Stimulated activated CD4-positive, alpha-beta T cell treated with anti-CD3 and anti-CD28 coated beads, Interleukin-4, amount 100 ng/mL, for 48 hours (primary cell): ENCODE measurements around the gene VAV2.
A peak's percentile ranks its signal among the peaks of the same experiment; 100 is the strongest.

Source experiments
- DNase-seq, 2 donors: peaks; one replicate each; pipeline ENCODE4 v3.0.0-alpha.2; 2020; ENCODE audit warnings: low read depth in 2 of 2

Gene VAV2

GRCh38 chr9:133875131-133875530 is 117.0 kb downstream of the VAV2 start:
- DNase-seq = no peak

- DNase-seq = no peak
Measured at GRCh38 chr9:133874659-133875058, 117.5 kb downstream of the VAV2 start.

- no peak for DNase-seq
Measured at GRCh38 chr9:133874060-133874657, 118.0 kb downstream of the VAV2 start.

- no peak for DNase-seq
Measured at GRCh38 chr9:133873461-133873891, 118.6 kb downstream of the VAV2 start.

GRCh38 chr9:133873009-133873408 is 119.1 kb downstream of the VAV2 start:
- DNase-seq = no peak

- no peak for DNase-seq
Measured at GRCh38 chr9:133870598-133871595, 121.2 kb downstream of the VAV2 start.

- DNase-seq = peak in 1 of 2 donors; percentile 11
Measured at GRCh38 chr9:133869674-133870405, 122.3 kb downstream of the VAV2 start.

- DNase-seq = no peak
Measured at GRCh38 chr9:133868203-133868602, 123.9 kb downstream of the VAV2 start.

GRCh38 chr9:133866946-133867345 is 125.2 kb downstream of the VAV2 start:
- DNase-seq = no peak

- no peak for DNase-seq
Measured at GRCh38 chr9:133864011-133864410, 128.1 kb downstream of the VAV2 start.

- DNase-seq = no peak
Measured at GRCh38 chr9:133863257-133863592, 128.9 kb downstream of the VAV2 start.

- no peak for DNase-seq
Measured at GRCh38 chr9:133862585-133863256, 129.4 kb downstream of the VAV2 start.

- no peak for DNase-seq
Measured at GRCh38 chr9:133861692-133862091, 130.4 kb downstream of the VAV2 start.

GRCh38 chr9:133861086-133861485 is 131.0 kb downstream of the VAV2 start:
- DNase-seq = no peak

- DNase-seq = no peak
Measured at GRCh38 chr9:133858771-133859170, 133.4 kb downstream of the VAV2 start.

- DNase-seq = no peak
Measured at GRCh38 chr9:133857639-133858038, 134.5 kb downstream of the VAV2 start.

- no peak for DNase-seq
Measured at GRCh38 chr9:133856798-133857197, 135.3 kb downstream of the VAV2 start.

GRCh38 chr9:133855802-133856521 is 136.2 kb downstream of the VAV2 start:
- DNase-seq = no peak

GRCh38 chr9:133855371-133855770 is 136.8 kb downstream of the VAV2 start:
- DNase-seq = no peak

- DNase-seq = no peak
Measured at GRCh38 chr9:133854765-133855164, 137.4 kb downstream of the VAV2 start.

GRCh38 chr9:133854048-133854447 is 138.1 kb downstream of the VAV2 start:
- DNase-seq = no peak
